HepG2 (cell line): ENCODE measurements around the gene GAREM2. TPM values are rescaled to one million over a fixed set of nuclear protein-coding genes. Genes with fewer than 3 reads are reported as not detected.

ENCODE experiments used
- ATM ChIP-seq: fragments of 450-650 bp; IDR thresholded peaks from 2 replicates; pipeline ENCODE4 v1.7.1; 2017; ENCODE audit warnings: mild to moderate bottlenecking, borderline replicate concordance
- HMGA1 ChIP-seq: sonication (generic); formaldehyde crosslinking; conservative IDR thresholded peaks from 2 replicates; pipeline ENCODE4 v1.4.0; 2020; ENCODE audit warnings: missing genetic modification reagents
- MXD1 ChIP-seq: sonication (generic); formaldehyde crosslinking; IDR thresholded peaks from 2 replicates; pipeline ENCODE4 v1.4.0; 2020; ENCODE audit warnings: mild to moderate bottlenecking, missing genetic modification reagents
- RAD21 ChIP-seq: fragments of 450-650 bp; formaldehyde crosslinking; IDR thresholded peaks from 2 replicates; pipeline ENCODE4 v1.5.0; 2020; ENCODE audit warnings: mild to moderate bottlenecking
- RERE ChIP-seq: IDR thresholded peaks from 2 replicates; pipeline ENCODE4 v1.6.1; 2016; ENCODE audit warnings: low read depth, missing genetic modification reagents, missing compliant biosample characterization
- RFX5 ChIP-seq: IDR thresholded peaks from 2 replicates; pipeline ENCODE4 v1.6.1; 2011; ENCODE audit warnings: low read depth, low read length, improper control_type of control experiment
- SP5 ChIP-seq: IDR thresholded peaks from 2 replicates; pipeline ENCODE4 v1.6.1; 2016; ENCODE audit warnings: low read depth, borderline replicate concordance
- ZBTB4 ChIP-seq: sonication (generic); formaldehyde crosslinking; IDR thresholded peaks from 2 replicates; pipeline ENCODE4 v1.4.0; 2020; ENCODE audit warnings: missing genetic modification reagents, mild to moderate bottlenecking, borderline replicate concordance
- ZNF205 ChIP-seq: IDR thresholded peaks from 2 replicates; pipeline ENCODE4 v1.6.1; 2018; ENCODE audit warnings: missing biosample characterization, missing genetic modification reagents
- ZNF564 ChIP-seq: sonication (generic); formaldehyde crosslinking; IDR thresholded peaks from 2 replicates; pipeline ENCODE4 v1.8.1; 2023; ENCODE audit warnings: mild to moderate bottlenecking, missing genetic modification reagents
- ZNF672 ChIP-seq: sonication (generic); formaldehyde crosslinking; IDR thresholded peaks from 2 replicates; pipeline ENCODE4 v1.8.1; 2022; ENCODE audit warnings: missing genetic modification reagents
- ZNF713 ChIP-seq: sonication (generic); formaldehyde crosslinking; IDR thresholded peaks from 2 replicates; pipeline ENCODE4 v1.4.0; 2020; ENCODE audit warnings: mild to moderate bottlenecking, missing genetic modification reagents
- ZNF749 ChIP-seq: sonication (generic); formaldehyde crosslinking; IDR thresholded peaks from 2 replicates; pipeline ENCODE4 v1.8.0; 2022; ENCODE audit warnings: mild to moderate bottlenecking, missing genetic modification reagents, moderate library complexity, borderline replicate concordance
- polyA plus RNA-seq, 8 experiments: library from polyadenylated mRNA; depleted of rRNA in 3 of 8; stranded (reverse) in 7 of 8; unstranded in 1 of 8; fragments of >200 nt; fragmentation: Illumina TruSeq in 4 of 8; extraction: Trizol in 4 of 8; gene quantifications; 2 replicates each; pipeline versions ENCODE4 v1.2.1 to v1.2.3, GENCODE V29; 2011 to 2016; ENCODE audit warnings: low read depth in 4 of 8, missing spikeins in 1 of 8, mixed read lengths in 1 of 8; ENCODE audit not compliant: insufficient read depth in 1 of 8
- total RNA-seq, 5 experiments: library from RNA; depleted of rRNA; stranded (reverse); fragments of >200 nt; fragmentation: Illumina TruSeq; extraction: Trizol; gene quantifications; 2 replicates each; pipeline ENCODE4 v1.2.3, GENCODE V29; 2016; ENCODE audit warnings: low read depth in 1 of 5
- TF ChIP-seq, protein P1 (sequence below): sonication (generic); formaldehyde crosslinking; conservative IDR thresholded peaks from 2 replicates; pipeline ENCODE4 v1.4.0; 2020; ENCODE audit warnings: missing genetic modification reagents

GAREM2 gene
- total and polyA plus RNA-seq, 2 of the 13 experiments (the other 11 are each of a cell fraction or from before 2014, with no cell fraction given), result 0.29 to 0.38 TPM

DNA sequence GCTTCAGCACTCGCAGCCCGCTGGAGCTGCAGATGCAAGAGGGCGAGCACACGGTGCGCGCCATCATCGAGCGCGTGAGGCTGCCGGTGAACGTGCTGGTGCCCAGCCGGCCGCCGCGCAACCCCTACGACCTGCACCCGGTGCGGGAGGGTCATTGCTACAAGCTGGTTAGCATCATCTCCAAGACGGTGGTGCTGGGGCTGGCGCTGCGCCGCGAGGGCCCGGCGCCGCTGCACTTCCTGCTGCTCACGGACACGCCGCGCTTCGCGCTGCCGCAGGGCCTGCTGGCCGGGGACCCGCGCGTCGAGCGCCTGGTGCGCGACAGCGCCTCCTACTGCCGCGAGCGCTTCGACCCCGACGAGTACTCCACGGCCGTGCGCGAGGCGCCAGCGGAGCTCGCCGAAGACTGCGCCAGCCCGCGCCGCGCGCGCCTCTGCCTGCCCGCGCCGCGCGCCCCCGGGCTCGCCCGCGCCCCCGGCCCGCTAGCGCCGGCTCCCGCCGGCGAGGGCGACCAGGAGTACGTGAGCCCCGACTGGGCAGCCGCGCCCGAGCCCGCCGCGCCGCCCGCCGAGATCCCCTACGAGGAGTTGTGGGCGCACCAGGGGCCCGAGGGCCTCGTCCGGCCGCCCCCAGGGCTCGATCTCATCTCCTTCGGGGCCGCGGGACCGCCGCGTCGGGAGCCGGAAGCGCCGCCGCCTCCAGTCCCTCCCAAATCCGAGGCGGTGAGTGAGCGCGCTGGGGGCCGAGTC lies 11.8 kb downstream of the GAREM2 start (continued):
- TF ChIP-seq RERE (CRISPR knock-in tag), result no peak
- TF ChIP-seq ZNF564, result no peak
- TF ChIP-seq ZNF713 (CRISPR knock-in tag), result no peak
- 0 out of 2 replicates have a peak, but pooled peaks have one; percentile 42 for TF ChIP-seq MXD1 (CRISPR knock-in tag)
- TF ChIP-seq ZNF205, result no peak
- TF ChIP-seq ZBTB4, result no peak
- no peak for TF ChIP-seq ZNF749 (CRISPR knock-in tag)
- TF ChIP-seq ATM, result no peak
- no peak for TF ChIP-seq SP5 (CRISPR knock-in tag)
- no peak for TF ChIP-seq RFX5
- TF ChIP-seq HMGA1 (CRISPR knock-in tag), result no peak
- TF ChIP-seq ZNF672 (CRISPR knock-in tag), result 0 out of 2 replicates have a peak, but pooled peaks have one; percentile 69
- TF ChIP-seq, protein P1, sequence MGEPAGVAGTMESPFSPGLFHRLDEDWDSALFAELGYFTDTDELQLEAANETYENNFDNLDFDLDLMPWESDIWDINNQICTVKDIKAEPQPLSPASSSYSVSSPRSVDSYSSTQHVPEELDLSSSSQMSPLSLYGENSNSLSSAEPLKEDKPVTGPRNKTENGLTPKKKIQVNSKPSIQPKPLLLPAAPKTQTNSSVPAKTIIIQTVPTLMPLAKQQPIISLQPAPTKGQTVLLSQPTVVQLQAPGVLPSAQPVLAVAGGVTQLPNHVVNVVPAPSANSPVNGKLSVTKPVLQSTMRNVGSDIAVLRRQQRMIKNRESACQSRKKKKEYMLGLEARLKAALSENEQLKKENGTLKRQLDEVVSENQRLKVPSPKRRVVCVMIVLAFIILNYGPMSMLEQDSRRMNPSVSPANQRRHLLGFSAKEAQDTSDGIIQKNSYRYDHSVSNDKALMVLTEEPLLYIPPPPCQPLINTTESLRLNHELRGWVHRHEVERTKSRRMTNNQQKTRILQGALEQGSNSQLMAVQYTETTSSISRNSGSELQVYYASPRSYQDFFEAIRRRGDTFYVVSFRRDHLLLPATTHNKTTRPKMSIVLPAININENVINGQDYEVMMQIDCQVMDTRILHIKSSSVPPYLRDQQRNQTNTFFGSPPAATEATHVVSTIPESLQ (CRISPR knock-in tag), result no peak
- TF ChIP-seq RAD21 (CRISPR knock-in tag), result peak; percentile 43; the same call in 1 of the 2 replicates
